ENCODE results near the gene SGTA. TPM values are rescaled to one million over a fixed set of nuclear protein-coding genes. Genes with fewer than 3 reads are reported as not detected.
A peak's percentile ranks its signal among the peaks of the same experiment; 100 is the strongest.

SGTA gene
- total and polyA plus RNA-seq, 2 of the 4 experiments (the other 2 are of a cell fraction), result 17.4 to 72.9 TPM

DNA sequence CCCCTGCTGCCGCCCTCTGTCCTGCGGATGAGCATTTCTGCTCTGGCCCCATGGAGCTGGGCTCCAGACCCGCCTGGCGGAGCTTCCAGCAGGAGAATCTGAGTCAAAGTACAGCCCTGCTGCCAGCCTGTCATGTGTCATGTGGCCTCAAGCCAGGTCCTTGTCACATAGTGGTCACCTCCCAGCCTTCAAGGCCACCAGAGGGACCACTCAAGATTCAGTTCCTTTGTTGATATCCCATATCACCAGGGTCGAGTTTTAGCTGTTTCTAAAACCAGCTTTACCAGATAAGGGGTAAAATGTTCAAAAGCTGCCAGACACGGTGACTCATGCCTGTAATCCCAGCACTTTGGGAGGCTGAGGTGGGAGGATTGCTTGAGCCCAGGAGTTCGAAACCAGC is 15.7 kb upstream of the SGTA start:
- Histone ChIP-seq H4K8ac (ENCODE audit: low read depth in 2 of 2, low read length in 2 of 2) (no peak overlapping the region), H2BK15ac (ENCODE audit: low read depth, low read length) (no peak overlapping the region), H4K5ac (ENCODE audit: low read depth, low read length) (no peak overlapping the region), H3K14ac (replicated peaks; ENCODE audit: low read depth, low read length) (no peak overlapping the region), H3K9ac (ENCODE audit: low read depth, low read length) (no peak overlapping the region), H3K56ac (ENCODE audit: extremely low read depth, insufficient read depth, low read length) (no peak overlapping the region), H3K23ac (ENCODE audit: low read depth, low read length) (no peak overlapping the region), H2BK20ac (ENCODE audit: low read depth, low read length) (no peak overlapping the region), H2AFZ (replicated peaks; ENCODE audit: low read length, poor library complexity) (no peak overlapping the region), H2AK9ac (replicated peaks; ENCODE audit: low read depth, low read length, poor library complexity) (no peak overlapping the region), H3K18ac (ENCODE audit: low read depth, low read length) (no peak overlapping the region), H3K9me3 (ENCODE audit: control insufficient read depth, insufficient read depth, low read length) (no peaks in the 10 kb centered on the region), H2BK5ac (ENCODE audit: low read depth, low read length, poor library complexity, severe bottlenecking) (no peak overlapping the region), H3K4ac (ENCODE audit: low read depth, low read length) (no peak overlapping the region), H3K27me3 (ENCODE audit: control insufficient read depth, insufficient read depth, low read length) (no peaks in the 10 kb centered on the region), H3K4me3 (ENCODE audit: insufficient read depth, low read depth, low read length) (no peak overlapping the region), H4K91ac (ENCODE audit: insufficient read depth, low read depth, low read length) (no peak overlapping the region), H2AK5ac (ENCODE audit: low read depth, low read length) (no peak overlapping the region), H3K4me2 (ENCODE audit: low read depth, low read length) (no peak overlapping the region), H3K4me1 (ENCODE audit: control insufficient read depth, insufficient read depth, low read length) (no peaks in the 10 kb centered on the region), H4K20me1 (ENCODE audit: insufficient read depth, low read length) (peaks cover 6% of the 10 kb centered on the region; the same call in 1 of the 2 replicates), H3K27ac (ENCODE audit: insufficient read depth, low read length) (no peak overlapping the region), H3K79me1 (ENCODE audit: low read depth in 1 of 2, low read length in 2 of 2) (peaks cover 0 to 40% of the 10 kb centered on the region in 2 experiments; a peak in 3 of 4 replicates), H2BK120ac (ENCODE audit: low read depth, low read length) (no peak overlapping the region), H3K9me1 (ENCODE audit: insufficient read depth, low read length) (no peaks in the 10 kb centered on the region), H3K36me3 (ENCODE audit: control insufficient read depth, insufficient read depth, low read length) (peaks cover 48% of the 10 kb centered on the region)
- no TSS peak for BruUV-seq (replicated peaks)
- DNase-seq (peak; percentile 7), ATAC-seq (ENCODE audit: low read depth) (peak; percentile 40)
- in situ Hi-C loops (cut with MboI; ENCODE audit: low sequenced_read_pairs), result no loop called here
- ChIA-PET POLR2A (ENCODE audit: unreplicated experiment) (no interaction called here), CTCF (no interaction called here)
- WGBS, 2 experiments (ENCODE audit: extremely low coverage in 2 of 2, insufficient read length in 1 of 2), result 95% methylated on average over 4 of the region's 7 CpGs; no CpG with 5 or more reads in 1 of the 2 experiments
- dilution Hi-C loops (cut with HindIII; ENCODE audit: low sequenced_read_pairs, unreplicated experiment), result no loop called here
- intact Hi-C loops (cut with micrococcal nuclease), result no loop called here
- TF ChIP-seq MXI1 (IDR thresholded peaks at IDR 0.05; ENCODE audit: borderline replicate concordance, low read depth, low read length) (no peak), MAZ (IDR thresholded peaks at IDR 0.05; ENCODE audit: borderline replicate concordance, low read depth, low read length) (no peak), RFX5 (IDR thresholded peaks at IDR 0.05; ENCODE audit: low read depth, low read length) (no peak), CHD1 (IDR thresholded peaks at IDR 0.05; ENCODE audit: low read depth, low read length) (no peak), CTCF (conservative IDR thresholded peaks at IDR 0.05; ENCODE audit: low read depth, low read length) (no peak)

All from IMR-90 (cell line).